ENCODE measurements around the gene RPRD1B. TPM values are rescaled to one million over a fixed set of nuclear protein-coding genes. Genes with fewer than 3 reads are reported as not detected.

Gene RPRD1B
- total and polyA plus RNA-seq, 2 experiments from 2014 or later = 7.3 to 24.3 TPM

GRCh38 chr20:38085026-38085425, 51.5 kb downstream of the RPRD1B start:
- no peaks in the 10 kb centered on the region for H3K9me2 ChIP-seq (ENCODE audit: insufficient read depth)
- H3K36me3 ChIP-seq (ENCODE audit: insufficient read depth) = peaks cover 3% of the 10 kb centered on the region; the same call in 1 of the 2 replicates
- Mint-ChIP-seq H3K4me3 (no peak overlapping the region), H3K27ac (no peak overlapping the region; the same call in 1 of the 2 replicates), H3K4me1 (no peaks in the 10 kb centered on the region), H3K36me3 (ENCODE audit: low read depth) (peaks cover 30% of the 10 kb centered on the region), H3K9me3 (no peaks in the 10 kb centered on the region), H3K27me3 (ENCODE audit: insufficient read depth, low read depth, poor library complexity) (no peaks in the 10 kb centered on the region)
- H3K27me3 ChIP-seq (ENCODE audit: insufficient read depth) = no peaks in the 10 kb centered on the region
- peaks cover 12% of the 10 kb centered on the region for H4K20me1 ChIP-seq (replicated peaks; ENCODE audit: insufficient read depth)
- no peaks in the 10 kb centered on the region for H3F3A ChIP-seq (replicated peaks; ENCODE audit: low read depth)
- H3K4me3 ChIP-seq = no peak overlapping the region
- no peak overlapping the region for H2AFZ ChIP-seq
- TF ChIP-seq POLR2AphosphoS5 (IDR thresholded peaks at IDR 0.05; ENCODE audit: low read depth) (no peak), ZNF114 (CRISPR knock-in tag; IDR thresholded peaks at IDR 0.05) (no peak), ETS1 (IDR thresholded peaks at IDR 0.05) (no peak), NANOG (IDR thresholded peaks at IDR 0.05; ENCODE audit: borderline replicate concordance) (no peak)
- DNase-seq (ENCODE audit: low spot score) = no peak
- H3K27ac ChIP-seq (ENCODE audit: low read depth) = no peak overlapping the region
- no peak for ATAC-seq
- peaks cover 34% of the 10 kb centered on the region for H3K79me2 ChIP-seq (replicated peaks; ENCODE audit: insufficient read depth)
- H3K4me2 ChIP-seq = no peak overlapping the region
- H3K4me1 ChIP-seq (ENCODE audit: insufficient read depth) = no peaks in the 10 kb centered on the region

- no peak overlapping the region for H2AFZ ChIP-seq
- H3F3A ChIP-seq (replicated peaks; ENCODE audit: low read depth) = no peaks in the 10 kb centered on the region
- no peaks in the 10 kb centered on the region for H3K27me3 Mint-ChIP-seq (ENCODE audit: insufficient read depth, low read depth, poor library complexity)
- H3K9me3 Mint-ChIP-seq = no peaks in the 10 kb centered on the region
- H3K36me3 Mint-ChIP-seq (ENCODE audit: low read depth) = peaks cover 24% of the 10 kb centered on the region
- no peak overlapping the region for H3K27ac Mint-ChIP-seq
- no peak overlapping the region for H3K4me2 ChIP-seq
- no peak for TF ChIP-seq ZNF114 (CRISPR knock-in tag; IDR thresholded peaks at IDR 0.05)
- TF ChIP-seq JUNB (IDR thresholded peaks at IDR 0.05; ENCODE audit: unreplicated experiment) = no peak
- no peak for TF ChIP-seq NANOG (IDR thresholded peaks at IDR 0.05; ENCODE audit: borderline replicate concordance)
- TF ChIP-seq CREB1 (CRISPR knock-in tag; IDR thresholded peaks at IDR 0.05; ENCODE audit: low read depth) = no peak
- TF ChIP-seq CTCF (conservative IDR thresholded peaks at IDR 0.05; ENCODE audit: low read depth in 2 of 2) = no peak
- TF ChIP-seq STAT1 (IDR thresholded peaks at IDR 0.05; ENCODE audit: unreplicated experiment) = no peak
- no peak for DNase-seq (ENCODE audit: low spot score)
- no peaks in the 10 kb centered on the region for H3K27me3 ChIP-seq (ENCODE audit: insufficient read depth)
- no peaks in the 10 kb centered on the region; the same call in 1 of the 2 replicates for H3K79me2 ChIP-seq (replicated peaks; ENCODE audit: insufficient read depth)
- H3K27ac ChIP-seq (ENCODE audit: low read depth) = no peak overlapping the region
- H3K4me3 ChIP-seq = no peak overlapping the region
- peaks cover 10% of the 10 kb centered on the region for H4K20me1 ChIP-seq (replicated peaks; ENCODE audit: insufficient read depth)
- no peak for ATAC-seq
- no peaks in the 10 kb centered on the region for H3K4me1 Mint-ChIP-seq
- peaks cover 3% of the 10 kb centered on the region; the same call in 1 of the 2 replicates for H3K36me3 ChIP-seq (ENCODE audit: insufficient read depth)
- no peaks in the 10 kb centered on the region for H3K9me2 ChIP-seq (ENCODE audit: insufficient read depth)
- no peaks in the 10 kb centered on the region for H3K4me1 ChIP-seq (ENCODE audit: insufficient read depth)
- H3K4me3 Mint-ChIP-seq = no peak overlapping the region
Measured at GRCh38 chr20:38089500-38089899, 56.0 kb downstream of the RPRD1B start.

GRCh38 chr20:38090061-38090460, 56.5 kb downstream of the RPRD1B start:
- Histone ChIP-seq H3K36me3 (ENCODE audit: insufficient read depth) (peaks cover 3% of the 10 kb centered on the region; the same call in 1 of the 2 replicates), H3F3A (replicated peaks; ENCODE audit: low read depth) (no peaks in the 10 kb centered on the region), H3K4me3 (no peak overlapping the region), H3K79me2 (replicated peaks; ENCODE audit: insufficient read depth) (no peaks in the 10 kb centered on the region; the same call in 1 of the 2 replicates), H3K27me3 (ENCODE audit: insufficient read depth) (no peaks in the 10 kb centered on the region), H3K9me2 (ENCODE audit: insufficient read depth) (no peaks in the 10 kb centered on the region), H4K20me1 (replicated peaks; ENCODE audit: insufficient read depth) (peaks cover 10% of the 10 kb centered on the region), H3K4me2 (no peak overlapping the region), H2AFZ (no peak overlapping the region), H3K27ac (ENCODE audit: low read depth) (no peak overlapping the region), H3K4me1 (ENCODE audit: insufficient read depth) (no peaks in the 10 kb centered on the region)
- peaks cover 24% of the 10 kb centered on the region for H3K36me3 Mint-ChIP-seq (ENCODE audit: low read depth)
- H3K4me3 Mint-ChIP-seq = no peak overlapping the region
- DNase-seq (ENCODE audit: low spot score) (no peak), ATAC-seq (no peak)
- no peaks in the 10 kb centered on the region for H3K27me3 Mint-ChIP-seq (ENCODE audit: insufficient read depth, low read depth, poor library complexity)
- peaks cover 2% of the 10 kb centered on the region; the same call in 2 of the 3 replicates for H3K4me1 Mint-ChIP-seq
- no peak overlapping the region for H3K27ac Mint-ChIP-seq
- H3K9me3 Mint-ChIP-seq = no peaks in the 10 kb centered on the region
- TF ChIP-seq POLR2AphosphoS5 (IDR thresholded peaks at IDR 0.05; ENCODE audit: low read depth) = no peak
- TF ChIP-seq JUNB (IDR thresholded peaks at IDR 0.05; ENCODE audit: unreplicated experiment) = no peak
- no peak for TF ChIP-seq ZNF331 (CRISPR knock-in tag; IDR thresholded peaks at IDR 0.05; ENCODE audit: low read depth)
- no peak for TF ChIP-seq STAT1 (IDR thresholded peaks at IDR 0.05; ENCODE audit: unreplicated experiment)
- TF ChIP-seq NANOG (IDR thresholded peaks at IDR 0.05; ENCODE audit: borderline replicate concordance) = no peak
